HL-60 (cell line): ENCODE measurements around the gene USH2A.

Experiments used
- DNase-seq, 2 experiments: peaks; one replicate each; pipeline ENCODE4 v3.0.0-alpha.2; 2010 to 2020; ENCODE audit warnings: low read depth in 1 of 2, low spot score in 1 of 2
- H3K27ac ChIP-seq: fragments of 250-450 bp; sonication (Bioruptor Pico); replicated peaks from 2 replicates; pipeline ENCODE4 v1.5.1; 2020; ENCODE audit warnings: mild to moderate bottlenecking, moderate library complexity
- H3K27me3 ChIP-seq: fragments of 250-450 bp; sonication (Bioruptor Pico); 2 replicates; pipeline ENCODE4 v1.5.1; 2021; ENCODE audit warnings: mild to moderate bottlenecking, moderate library complexity; ENCODE audit not compliant: insufficient read depth, poor library complexity, severe bottlenecking
- H3K4me3 ChIP-seq: replicated peaks from 2 replicates; pipeline ENCODE4 v1.5.1; 2011; ENCODE audit warnings: mild to moderate bottlenecking, control low read depth, low read length; ENCODE audit not compliant: insufficient read depth
- CTCF ChIP-seq: IDR thresholded peaks from one replicate; pipeline ENCODE4 v1.5.1; 2011; ENCODE audit warnings: low read length, control low read depth, inconsistent platforms; ENCODE audit not compliant: insufficient read depth
- GABPA ChIP-seq: IDR thresholded peaks from 2 replicates; pipeline ENCODE4 v1.6.1; 2012; ENCODE audit warnings: low read depth
- POLR2AphosphoS5 ChIP-seq: IDR thresholded peaks from 2 replicates; pipeline ENCODE4 v1.6.1; 2012; ENCODE audit warnings: low read depth
- REST ChIP-seq: IDR thresholded peaks from 2 replicates; pipeline ENCODE4 v1.6.1; 2012; ENCODE audit warnings: low read depth; ENCODE audit not compliant: insufficient replicate concordance
- SPI1 ChIP-seq: IDR thresholded peaks from 2 replicates; pipeline ENCODE4 v1.6.1; 2012; ENCODE audit warnings: low read depth, mild to moderate bottlenecking, borderline replicate concordance

The USH2A gene

GRCh38 chr1:216303690-216304089, 119.6 kb downstream of the USH2A start:
- Histone ChIP-seq H3K4me3 (no peak overlapping the region), H3K27ac (no peak overlapping the region), H3K27me3 (no peaks in the 10 kb centered on the region)
- TF ChIP-seq CTCF = no peak
- TF ChIP-seq SPI1 = no peak
- no peak for TF ChIP-seq POLR2AphosphoS5
- no peak for TF ChIP-seq GABPA
- no peak for TF ChIP-seq REST
- no peak for DNase-seq

GRCh38 chr1:216293683-216294082, 129.6 kb downstream of the USH2A start:
- H3K27ac ChIP-seq = no peak overlapping the region
- TF ChIP-seq GABPA (no peak), SPI1 (no peak), REST (no peak), CTCF (no peak), POLR2AphosphoS5 (no peak)
- no peaks in the 10 kb centered on the region for H3K27me3 ChIP-seq
- no peak for DNase-seq
- no peak overlapping the region for H3K4me3 ChIP-seq

GRCh38 chr1:216290074-216290473, 133.2 kb downstream of the USH2A start:
- Histone ChIP-seq H3K27me3 (no peaks in the 10 kb centered on the region), H3K4me3 (no peak overlapping the region), H3K27ac (no peak overlapping the region)
- TF ChIP-seq CTCF = no peak
- no peak for TF ChIP-seq SPI1
- no peak for TF ChIP-seq REST
- TF ChIP-seq GABPA = no peak
- no peak for DNase-seq
